HCT116 (cell line): ENCODE data around the gene BTBD9.

ENCODE experiments used
- ATF3 ChIP-seq: IDR thresholded peaks from 2 replicates; pipeline ENCODE4 v1.6.1; 2012
- CTCF ChIP-seq, 3 experiments: fragments of 200-600 bp in 1 of 3; sonication (generic) in 1 of 3; IDR thresholded peaks in 2 of 3; conservative IDR thresholded peaks in 1 of 3; 2 replicates each; pipeline ENCODE4 v1.5.1; 2012 to 2017; ENCODE audit warnings: low read depth in 2 of 3, low read length in 2 of 3, antibody characterized with exemption in 1 of 3, borderline replicate concordance in 1 of 3, control low read depth in 1 of 3, mild to moderate bottlenecking in 1 of 3, mixed read lengths in 1 of 3, mixed run types in 1 of 3, moderate library complexity in 1 of 3; ENCODE audit not compliant: insufficient read depth in 1 of 3
- ELF1 ChIP-seq: IDR thresholded peaks from 2 replicates; pipeline ENCODE4 v1.6.1; 2012; ENCODE audit warnings: low read depth, borderline replicate concordance
- EZH2 ChIP-seq: fragments of 200-600 bp; sonication (generic); IDR thresholded peaks from 2 replicates; pipeline ENCODE4 v1.6.1; 2017; ENCODE audit warnings: antibody characterized with exemption, mixed run types
- EZH2phosphoT487 ChIP-seq: fragments of 200-600 bp; IDR thresholded peaks from 2 replicates; pipeline ENCODE4 v1.6.1; 2018; ENCODE audit warnings: antibody characterized with exemption, borderline replicate concordance
- FOSL1 ChIP-seq: IDR thresholded peaks from 2 replicates; pipeline ENCODE4 v1.6.1; 2012; ENCODE audit warnings: low read depth
- MAX ChIP-seq: IDR thresholded peaks from 2 replicates; pipeline ENCODE4 v1.6.1; 2012
- RAD21 ChIP-seq: IDR thresholded peaks from 2 replicates; pipeline ENCODE4 v1.6.1; 2012; ENCODE audit warnings: low read depth, mild to moderate bottlenecking
- REST ChIP-seq: IDR thresholded peaks from 2 replicates; pipeline ENCODE4 v1.6.1; 2012; ENCODE audit warnings: low read depth
- SP1 ChIP-seq: IDR thresholded peaks from 2 replicates; pipeline ENCODE4 v1.6.1; 2012; ENCODE audit warnings: low read depth
- SRF ChIP-seq: IDR thresholded peaks from 2 replicates; pipeline ENCODE4 v1.6.1; 2012; ENCODE audit warnings: low read depth
- ZBTB33 ChIP-seq: IDR thresholded peaks from 2 replicates; pipeline ENCODE4 v1.6.1; 2011; ENCODE audit warnings: mild to moderate bottlenecking, low read length, moderate library complexity; ENCODE audit not compliant: insufficient replicate concordance; ENCODE audit errors: extremely low read depth

- TF ChIP-seq CTCF (IDR thresholded peaks at IDR 0.05 in 2 of 3, conservative IDR thresholded peaks at IDR 0.05 in 1 of 3; ENCODE audit: borderline replicate concordance in 1 of 3, insufficient read depth in 1 of 3, low read depth in 2 of 3, low read length in 2 of 3) (no peak), ATF3 (no peak), REST (no peak), MAX (no peak), EZH2phosphoT487 (no peak), ELF1 (no peak), EZH2 (no peak), SP1 (no peak), SRF (no peak), ZBTB33 (no peak), FOSL1 (no peak), RAD21 (no peak)
Observed at GRCh38 chr6:38279963-38280588, 359.7 kb downstream of the BTBD9 start.
